GM19372 (cell line): Measurements from ENCODE around the gene NAV2.

Experiments
- ATAC-seq: cut with Tn5 transposase; IDR thresholded peaks from one replicate; pipeline ENCODE4 v1.9.1; 2021; ENCODE audit warnings: mild to moderate bottlenecking, low read depth, moderate library complexity; ENCODE audit not compliant: unreplicated experiment

NAV2 gene

GRCh38 chr11:19774329-19774728 is 61.7 kb downstream of the NAV2 start:
- no peak for ATAC-seq

- ATAC-seq: no peak
Observed at GRCh38 chr11:19774817-19775580, 62.4 kb downstream of the NAV2 start.

GRCh38 chr11:19775622-19776021 is 63.0 kb downstream of the NAV2 start:
- no peak for ATAC-seq

GRCh38 chr11:19777039-19777376 is 64.4 kb downstream of the NAV2 start:
- peak; percentile 28 for ATAC-seq

- ATAC-seq: peak; percentile 63
Observed at GRCh38 chr11:19777377-19778102, 64.9 kb downstream of the NAV2 start.

- no peak for ATAC-seq
Observed at GRCh38 chr11:19779740-19780139, 67.1 kb downstream of the NAV2 start.

- no peak for ATAC-seq
Observed at GRCh38 chr11:19781351-19781750, 68.7 kb downstream of the NAV2 start.

GRCh38 chr11:19785265-19785664 is 72.6 kb downstream of the NAV2 start:
- ATAC-seq: no peak

GRCh38 chr11:19786644-19787043 is 74.0 kb downstream of the NAV2 start:
- no peak for ATAC-seq

- ATAC-seq: no peak
Observed at GRCh38 chr11:19788435-19788834, 75.8 kb downstream of the NAV2 start.

GRCh38 chr11:19789245-19789644 is 76.6 kb downstream of the NAV2 start:
- no peak for ATAC-seq

GRCh38 chr11:19789835-19790710 is 77.4 kb downstream of the NAV2 start:
- ATAC-seq: no peak

GRCh38 chr11:19790831-19791552 is 78.4 kb downstream of the NAV2 start:
- ATAC-seq: no peak

- no peak for ATAC-seq
Observed at GRCh38 chr11:19792510-19792909, 79.9 kb downstream of the NAV2 start.

GRCh38 chr11:19793326-19793725 is 80.7 kb downstream of the NAV2 start:
- no peak for ATAC-seq

GRCh38 chr11:19794161-19794560 is 81.5 kb downstream of the NAV2 start:
- no peak for ATAC-seq

GRCh38 chr11:19795082-19795481 is 82.4 kb downstream of the NAV2 start:
- ATAC-seq: no peak

- ATAC-seq: no peak
Observed at GRCh38 chr11:19800162-19800561, 87.5 kb downstream of the NAV2 start.

- ATAC-seq: no peak
Observed at GRCh38 chr11:19800714-19801519, 88.3 kb downstream of the NAV2 start.
